ENCODE results near the gene LEF1. TPM values are rescaled to one million over a fixed set of nuclear protein-coding genes. Genes with fewer than 3 reads are reported as not detected.

LEF1 gene
- total and polyA plus RNA-seq, 2 of the 8 experiments (the other 6 are each of a cell fraction or from before 2014, with no cell fraction given) = 2.6 to 5.2 TPM

- TF ChIP-seq CTCF (IDR thresholded peaks at IDR 0.05; ENCODE audit: control extremely low read depth in 1 of 3, insufficient read depth in 1 of 3, low read depth in 1 of 3, low read length in 3 of 3) (no peak), SP4 (IDR thresholded peaks at IDR 0.05; ENCODE audit: low read length) (no peak), ZNF274 (IDR thresholded peaks at IDR 0.05; ENCODE audit: borderline replicate concordance, extremely low read depth, low read length) (no peak), POLR2A (IDR thresholded peaks at IDR 0.05; ENCODE audit: control extremely low read depth in 1 of 2, low read depth in 2 of 2, low read length in 2 of 2) (no peak), SIRT6 (IDR thresholded peaks at IDR 0.05; ENCODE audit: low read length) (no peak)
Observed at GRCh38 chr4:108126806-108127205, 41.9 kb downstream of the LEF1 start (continued).

All from H1 (cell line).